Measurements from ENCODE around the gene DYNLRB2.

DYNLRB2 gene

DNA sequence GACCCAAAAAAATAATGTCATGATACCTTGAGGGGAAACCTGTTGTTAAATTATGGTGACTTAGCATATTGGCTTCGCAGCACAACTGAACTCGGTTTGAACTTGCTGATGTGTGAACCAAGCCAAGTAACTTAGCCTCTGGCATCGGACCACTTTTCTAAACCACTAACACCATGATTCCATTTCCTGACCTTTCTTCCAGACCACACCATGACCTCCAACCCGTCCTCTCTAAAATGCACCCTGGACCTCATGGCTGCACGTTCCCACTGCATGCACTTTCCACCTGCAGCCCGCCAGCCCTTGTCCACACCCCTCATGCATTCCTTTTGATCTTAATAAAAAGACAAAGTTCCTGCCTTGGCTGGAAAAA, 29.3 kb downstream of the DYNLRB2 start:
- no peak overlapping the region for H3K4me3 ChIP-seq (replicated peaks; ENCODE audit: insufficient read depth, low read length)
- no peak overlapping the region for H3K27ac ChIP-seq (replicated peaks)
- H3K27me3 ChIP-seq (ENCODE audit: insufficient read depth, poor library complexity, severe bottlenecking) = no peaks in the 10 kb centered on the region
- TF ChIP-seq GABPA (IDR thresholded peaks at IDR 0.05; ENCODE audit: low read depth) (no peak), SPI1 (IDR thresholded peaks at IDR 0.05; ENCODE audit: borderline replicate concordance, low read depth) (no peak), POLR2AphosphoS5 (IDR thresholded peaks at IDR 0.05; ENCODE audit: low read depth) (no peak)
- TF ChIP-seq, protein P1, sequence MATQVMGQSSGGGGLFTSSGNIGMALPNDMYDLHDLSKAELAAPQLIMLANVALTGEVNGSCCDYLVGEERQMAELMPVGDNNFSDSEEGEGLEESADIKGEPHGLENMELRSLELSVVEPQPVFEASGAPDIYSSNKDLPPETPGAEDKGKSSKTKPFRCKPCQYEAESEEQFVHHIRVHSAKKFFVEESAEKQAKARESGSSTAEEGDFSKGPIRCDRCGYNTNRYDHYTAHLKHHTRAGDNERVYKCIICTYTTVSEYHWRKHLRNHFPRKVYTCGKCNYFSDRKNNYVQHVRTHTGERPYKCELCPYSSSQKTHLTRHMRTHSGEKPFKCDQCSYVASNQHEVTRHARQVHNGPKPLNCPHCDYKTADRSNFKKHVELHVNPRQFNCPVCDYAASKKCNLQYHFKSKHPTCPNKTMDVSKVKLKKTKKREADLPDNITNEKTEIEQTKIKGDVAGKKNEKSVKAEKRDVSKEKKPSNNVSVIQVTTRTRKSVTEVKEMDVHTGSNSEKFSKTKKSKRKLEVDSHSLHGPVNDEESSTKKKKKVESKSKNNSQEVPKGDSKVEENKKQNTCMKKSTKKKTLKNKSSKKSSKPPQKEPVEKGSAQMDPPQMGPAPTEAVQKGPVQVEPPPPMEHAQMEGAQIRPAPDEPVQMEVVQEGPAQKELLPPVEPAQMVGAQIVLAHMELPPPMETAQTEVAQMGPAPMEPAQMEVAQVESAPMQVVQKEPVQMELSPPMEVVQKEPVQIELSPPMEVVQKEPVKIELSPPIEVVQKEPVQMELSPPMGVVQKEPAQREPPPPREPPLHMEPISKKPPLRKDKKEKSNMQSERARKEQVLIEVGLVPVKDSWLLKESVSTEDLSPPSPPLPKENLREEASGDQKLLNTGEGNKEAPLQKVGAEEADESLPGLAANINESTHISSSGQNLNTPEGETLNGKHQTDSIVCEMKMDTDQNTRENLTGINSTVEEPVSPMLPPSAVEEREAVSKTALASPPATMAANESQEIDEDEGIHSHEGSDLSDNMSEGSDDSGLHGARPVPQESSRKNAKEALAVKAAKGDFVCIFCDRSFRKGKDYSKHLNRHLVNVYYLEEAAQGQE (IDR thresholded peaks at IDR 0.05; ENCODE audit: insufficient replicate concordance, low read depth) = no peak
- TF ChIP-seq, protein P2, sequence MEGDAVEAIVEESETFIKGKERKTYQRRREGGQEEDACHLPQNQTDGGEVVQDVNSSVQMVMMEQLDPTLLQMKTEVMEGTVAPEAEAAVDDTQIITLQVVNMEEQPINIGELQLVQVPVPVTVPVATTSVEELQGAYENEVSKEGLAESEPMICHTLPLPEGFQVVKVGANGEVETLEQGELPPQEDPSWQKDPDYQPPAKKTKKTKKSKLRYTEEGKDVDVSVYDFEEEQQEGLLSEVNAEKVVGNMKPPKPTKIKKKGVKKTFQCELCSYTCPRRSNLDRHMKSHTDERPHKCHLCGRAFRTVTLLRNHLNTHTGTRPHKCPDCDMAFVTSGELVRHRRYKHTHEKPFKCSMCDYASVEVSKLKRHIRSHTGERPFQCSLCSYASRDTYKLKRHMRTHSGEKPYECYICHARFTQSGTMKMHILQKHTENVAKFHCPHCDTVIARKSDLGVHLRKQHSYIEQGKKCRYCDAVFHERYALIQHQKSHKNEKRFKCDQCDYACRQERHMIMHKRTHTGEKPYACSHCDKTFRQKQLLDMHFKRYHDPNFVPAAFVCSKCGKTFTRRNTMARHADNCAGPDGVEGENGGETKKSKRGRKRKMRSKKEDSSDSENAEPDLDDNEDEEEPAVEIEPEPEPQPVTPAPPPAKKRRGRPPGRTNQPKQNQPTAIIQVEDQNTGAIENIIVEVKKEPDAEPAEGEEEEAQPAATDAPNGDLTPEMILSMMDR (IDR thresholded peaks at IDR 0.05; ENCODE audit: insufficient read depth, low read length) = no peak
- DNase-seq (ENCODE audit: low read depth in 1 of 2, low spot score in 1 of 2) = no peak

DNA sequence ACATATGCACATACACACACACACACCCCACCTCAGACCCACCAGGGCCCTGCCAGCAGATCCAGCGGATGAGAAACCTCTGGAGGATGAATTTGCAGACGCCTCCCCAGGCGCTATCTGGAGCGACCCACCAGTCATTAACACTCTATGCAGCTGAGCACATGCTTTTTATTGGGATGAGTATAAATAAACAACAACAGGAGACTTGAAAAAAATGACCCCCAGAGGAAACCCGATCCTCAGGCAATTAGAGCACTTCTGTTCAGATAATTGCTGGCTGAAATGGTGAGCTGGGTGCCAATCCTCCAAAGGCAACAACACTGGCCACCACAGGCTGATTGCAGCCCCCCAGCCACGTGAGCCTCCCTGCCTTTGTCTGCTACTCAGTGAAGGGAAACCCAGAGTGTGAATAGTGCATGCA, 32.9 kb downstream of the DYNLRB2 start:
- H3K4me3 ChIP-seq (replicated peaks; ENCODE audit: insufficient read depth, low read length) = no peak overlapping the region
- no peak overlapping the region for H3K27ac ChIP-seq (replicated peaks)
- H3K27me3 ChIP-seq (ENCODE audit: insufficient read depth, poor library complexity, severe bottlenecking) = no peaks in the 10 kb centered on the region
- TF ChIP-seq, protein P2 (IDR thresholded peaks at IDR 0.05; ENCODE audit: insufficient read depth, low read length) = no peak
- no peak for TF ChIP-seq SPI1 (IDR thresholded peaks at IDR 0.05; ENCODE audit: borderline replicate concordance, low read depth)
- TF ChIP-seq POLR2AphosphoS5 (IDR thresholded peaks at IDR 0.05; ENCODE audit: low read depth) = no peak
- TF ChIP-seq, protein P1 (IDR thresholded peaks at IDR 0.05; ENCODE audit: insufficient replicate concordance, low read depth) = no peak
- no peak for TF ChIP-seq GABPA (IDR thresholded peaks at IDR 0.05; ENCODE audit: low read depth)
- no peak for DNase-seq (ENCODE audit: low read depth in 1 of 2, low spot score in 1 of 2)

DNA sequence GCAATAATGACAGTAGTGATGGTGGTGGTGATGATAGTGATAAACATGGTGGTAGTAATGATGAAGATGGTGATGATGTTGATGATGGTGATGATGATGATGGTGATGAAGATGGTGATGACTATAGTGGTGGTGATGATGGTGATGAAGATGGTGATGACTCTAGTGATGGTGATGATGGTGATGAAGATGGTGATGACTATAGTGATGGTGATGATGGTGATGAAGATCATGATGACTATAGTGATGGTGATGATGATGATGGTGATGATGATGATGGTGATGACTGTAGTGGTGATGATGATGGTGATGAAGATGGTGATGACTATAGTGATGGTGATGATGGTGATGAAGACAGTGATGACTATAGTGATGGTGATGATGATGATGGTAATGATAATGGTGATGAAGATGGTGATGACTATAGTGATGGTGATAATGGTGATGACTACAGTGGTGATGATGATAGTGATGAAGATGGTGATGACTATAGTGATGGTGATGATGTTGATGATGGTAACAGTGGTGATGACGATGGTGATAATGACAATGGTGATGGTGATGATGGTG, 35.6 kb downstream of the DYNLRB2 start:
- no peak for DNase-seq (ENCODE audit: low read depth in 1 of 2, low spot score in 1 of 2)
- H3K27ac ChIP-seq (replicated peaks) = no peak overlapping the region
- no peak for TF ChIP-seq GABPA (IDR thresholded peaks at IDR 0.05; ENCODE audit: low read depth)
- no peak for TF ChIP-seq SPI1 (IDR thresholded peaks at IDR 0.05; ENCODE audit: borderline replicate concordance, low read depth)
- TF ChIP-seq, protein P1 (IDR thresholded peaks at IDR 0.05; ENCODE audit: insufficient replicate concordance, low read depth) = no peak
- TF ChIP-seq, protein P2 (IDR thresholded peaks at IDR 0.05; ENCODE audit: insufficient read depth, low read length) = no peak
- TF ChIP-seq POLR2AphosphoS5 (IDR thresholded peaks at IDR 0.05; ENCODE audit: low read depth) = no peak
- H3K27me3 ChIP-seq (ENCODE audit: insufficient read depth, poor library complexity, severe bottlenecking) = no peaks in the 10 kb centered on the region
- no peak overlapping the region for H3K4me3 ChIP-seq (replicated peaks; ENCODE audit: insufficient read depth, low read length)

All from HL-60 (cell line).